GM15510 (cell line): ENCODE data around the gene DESI1.

Source experiments
- POLR2A ChIP-seq: IDR thresholded peaks from 3 replicates; pipeline ENCODE4 v1.6.1; 2011; ENCODE audit warnings: borderline replicate concordance; ENCODE audit not compliant: insufficient read length; ENCODE audit errors: extremely low read depth

Gene DESI1

GRCh38 chr22:41574847-41575381 lies 45.9 kb downstream of the DESI1 start:
- no peak for TF ChIP-seq POLR2A

GRCh38 chr22:41573677-41574076 lies 47.2 kb downstream of the DESI1 start:
- no peak for TF ChIP-seq POLR2A

GRCh38 chr22:41571786-41572185 lies 49.1 kb downstream of the DESI1 start:
- TF ChIP-seq POLR2A, result no peak

GRCh38 chr22:41570221-41570620 lies 50.6 kb downstream of the DESI1 start:
- TF ChIP-seq POLR2A, result no peak

GRCh38 chr22:41568811-41569210 lies 52.0 kb downstream of the DESI1 start:
- TF ChIP-seq POLR2A, result no peak

GRCh38 chr22:41567512-41567768 lies 53.4 kb downstream of the DESI1 start:
- no peak for TF ChIP-seq POLR2A

- no peak for TF ChIP-seq POLR2A
Measured at GRCh38 chr22:41565403-41566054, 55.3 kb downstream of the DESI1 start.

- TF ChIP-seq POLR2A, result no peak
Measured at GRCh38 chr22:41564563-41564962, 56.3 kb downstream of the DESI1 start.

- TF ChIP-seq POLR2A, result no peak
Measured at GRCh38 chr22:41563051-41563711, 57.7 kb downstream of the DESI1 start.

- no peak for TF ChIP-seq POLR2A
Measured at GRCh38 chr22:41562461-41562860, 58.4 kb downstream of the DESI1 start.

- TF ChIP-seq POLR2A, result no peak
Measured at GRCh38 chr22:41561788-41562187, 59.1 kb downstream of the DESI1 start.

- TF ChIP-seq POLR2A, result no peak
Measured at GRCh38 chr22:41561335-41561734, 59.5 kb downstream of the DESI1 start.

GRCh38 chr22:41560095-41560471 lies 60.8 kb downstream of the DESI1 start:
- no peak for TF ChIP-seq POLR2A

- no peak for TF ChIP-seq POLR2A
Measured at GRCh38 chr22:41557401-41558240, 63.2 kb downstream of the DESI1 start.

- no peak for TF ChIP-seq POLR2A
Measured at GRCh38 chr22:41556561-41556960, 64.3 kb downstream of the DESI1 start.
